Measurements from ENCODE around the gene ARHGAP26.

- TF ChIP-seq CTCF (IDR thresholded peaks at IDR 0.05) (no peak), POLR2A (IDR thresholded peaks at IDR 0.05) (no peak)
Observed at GRCh38 chr5:142720641-142721271, 49.4 kb upstream of the ARHGAP26 start.
